ENCODE measurements around the gene MRPS18A.

DNA sequence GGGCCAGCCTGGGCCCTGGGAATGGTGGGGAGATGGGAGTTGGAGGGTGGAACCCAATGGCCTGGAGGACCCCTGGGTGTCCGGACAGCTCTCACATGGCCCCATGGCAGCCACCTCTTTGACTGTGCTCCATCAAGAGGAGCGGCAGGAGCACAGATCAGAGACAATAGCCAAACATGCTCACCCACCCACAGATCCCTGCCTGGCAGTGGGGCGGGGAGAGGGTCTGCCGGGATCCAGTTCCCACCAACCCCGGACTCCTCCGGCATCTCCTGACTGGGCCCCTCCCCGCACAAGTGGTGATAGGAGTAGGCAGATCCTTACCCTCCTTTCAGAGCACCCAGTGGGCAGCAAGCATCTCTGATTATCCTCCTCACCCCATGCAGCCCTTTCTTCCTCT, 31.9 kb upstream of the MRPS18A start:
- TF ChIP-seq EZH2 (IDR thresholded peaks at IDR 0.05) (no peak), POLR2AphosphoS5 (IDR thresholded peaks at IDR 0.05; ENCODE audit: borderline replicate concordance, low read depth, low read length) (no peak), FOXP2 (optimal IDR thresholded peaks at IDR 0.05; ENCODE audit: control extremely low read depth, extremely low read length, insufficient read depth) (no peak)

Data from SK-N-MC (cell line).